ENCODE data around the gene NMRK1. TPM values are rescaled to one million over a fixed set of nuclear protein-coding genes. Genes with fewer than 3 reads are reported as not detected.

NMRK1 gene
- total RNA-seq, 1 donor from 2014 or later = 6.6 TPM

DNA sequence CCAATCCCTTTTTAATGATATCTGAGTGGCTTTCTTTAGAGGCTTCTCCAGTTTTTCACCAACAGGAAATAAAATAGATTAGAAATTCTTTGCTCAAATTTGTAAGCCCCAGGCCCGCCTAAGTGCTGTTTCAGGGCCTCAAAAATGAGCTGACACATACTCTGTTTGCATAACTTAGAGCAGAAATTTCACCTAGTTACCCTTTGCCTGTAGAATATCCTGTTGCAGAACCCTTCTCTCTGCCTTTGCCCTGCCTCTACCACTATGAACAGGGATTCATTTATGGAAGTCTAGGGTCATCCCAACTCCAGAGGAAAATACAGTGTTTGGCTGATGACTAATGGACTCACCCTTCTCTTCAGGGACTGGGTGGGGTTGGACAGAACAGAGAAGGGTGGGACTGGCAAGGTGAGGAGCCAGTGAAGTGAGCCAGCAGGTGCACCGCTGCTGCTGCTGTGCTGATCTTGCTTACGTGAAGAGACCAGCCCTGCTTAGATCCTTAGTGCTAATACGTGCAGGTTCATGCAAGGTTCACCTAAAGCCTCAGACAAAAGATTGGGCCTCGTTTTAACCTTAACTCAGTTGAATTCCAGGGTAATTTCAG, 23.2 kb upstream of the NMRK1 start:
- DNase-seq = no peak
- Mint-ChIP-seq H3K27me3 (no peaks in the 10 kb centered on the region), H3K9me3 (no peaks in the 10 kb centered on the region), H3K27ac (no peak overlapping the region), H3K4me3 (no peak overlapping the region), H3K36me3 (ENCODE audit: low read depth) (peaks cover 11% of the 10 kb centered on the region), H3K4me1 (peaks cover 25% of the 10 kb centered on the region)
- intact Hi-C loops (cut with micrococcal nuclease) = no loop called here

DNA sequence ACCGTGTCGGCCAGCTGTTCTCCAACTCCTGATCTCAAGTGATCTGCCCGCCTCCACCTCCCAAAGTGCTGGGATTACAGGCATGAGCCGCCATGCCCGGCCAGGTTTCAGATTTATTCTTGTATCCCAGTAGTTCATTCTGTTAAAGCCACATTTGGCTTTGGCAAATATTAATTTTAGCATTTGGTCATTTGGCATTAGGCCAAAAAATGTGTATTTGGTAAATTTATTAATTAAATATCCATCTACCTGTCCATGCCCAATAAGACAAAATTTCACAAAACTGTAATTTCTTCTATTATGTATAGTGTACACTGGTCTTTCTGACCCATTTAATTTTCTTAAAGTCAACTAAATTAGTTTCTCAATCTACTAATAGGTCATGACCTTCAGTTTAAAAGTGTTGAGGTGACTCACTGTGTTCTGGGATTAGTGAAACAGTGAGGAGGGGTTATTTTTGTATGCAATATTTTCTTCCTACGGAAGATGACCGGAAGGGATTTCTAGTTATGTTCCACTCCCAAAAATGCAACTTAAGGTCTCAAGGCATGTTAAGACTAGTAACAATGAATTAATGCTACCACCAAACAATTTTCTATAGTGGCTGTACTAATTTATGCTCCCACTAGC, 21.4 kb upstream of the NMRK1 start:
- intact Hi-C loops (cut with micrococcal nuclease) = no loop called here
- Mint-ChIP-seq H3K4me3 (no peak overlapping the region), H3K27ac (no peak overlapping the region), H3K9me3 (no peaks in the 10 kb centered on the region), H3K27me3 (no peaks in the 10 kb centered on the region), H3K36me3 (ENCODE audit: low read depth) (peaks cover 18% of the 10 kb centered on the region), H3K4me1 (peaks cover 36% of the 10 kb centered on the region)
- DNase-seq = no peak

DNA sequence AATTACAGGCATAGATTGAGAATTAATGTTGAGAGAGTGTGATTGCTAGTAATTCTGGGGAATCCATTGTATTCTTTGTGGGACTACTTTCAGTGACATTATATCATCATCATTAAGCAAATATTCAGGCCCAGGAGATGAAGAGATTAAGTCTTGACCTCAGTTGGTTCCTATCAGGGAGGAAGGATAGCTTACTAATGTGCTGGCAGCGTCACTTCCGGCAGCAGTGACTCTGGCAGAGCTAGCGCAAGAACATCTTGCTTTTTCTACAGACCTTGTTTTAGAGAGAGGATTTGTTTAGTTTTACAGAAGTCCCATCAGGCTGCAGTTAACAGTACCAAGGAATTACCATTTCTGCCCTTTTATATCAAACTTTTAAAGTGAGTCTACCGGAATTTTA, 20.6 kb upstream of the NMRK1 start:
- Mint-ChIP-seq H3K36me3 (ENCODE audit: low read depth) (peaks cover 15% of the 10 kb centered on the region), H3K9me3 (no peaks in the 10 kb centered on the region), H3K27me3 (no peaks in the 10 kb centered on the region), H3K4me1 (peaks cover 33% of the 10 kb centered on the region), H3K27ac (peak overlapping the region; percentile 42), H3K4me3 (no peak overlapping the region)
- intact Hi-C loops (cut with micrococcal nuclease) = no loop called here
- no peak for DNase-seq

DNA sequence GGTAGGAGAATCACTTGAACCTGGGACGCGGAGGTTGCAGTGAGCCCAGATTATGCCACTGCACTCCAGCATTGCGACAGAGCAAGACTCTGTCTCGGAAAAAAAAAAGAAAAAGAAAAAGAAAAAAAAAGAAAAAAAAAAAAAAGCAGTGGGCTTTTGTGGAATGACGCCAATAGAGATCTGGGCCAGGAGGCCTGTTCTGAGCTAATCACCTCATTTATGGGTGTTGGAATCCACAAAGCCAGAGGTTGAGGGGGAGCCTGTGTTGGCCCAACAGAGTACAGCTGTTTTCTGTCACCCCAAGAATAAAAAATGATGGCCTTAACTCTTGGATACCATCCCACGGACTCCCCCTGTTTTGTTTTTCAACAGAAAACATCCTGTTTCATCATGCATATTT, 18.9 kb upstream of the NMRK1 start:
- no peaks in the 10 kb centered on the region for H3K9me3 Mint-ChIP-seq
- no peak overlapping the region for H3K27ac Mint-ChIP-seq
- H3K4me1 Mint-ChIP-seq = peaks cover 31% of the 10 kb centered on the region
- H3K36me3 Mint-ChIP-seq (ENCODE audit: low read depth) = peaks cover 19% of the 10 kb centered on the region
- DNase-seq = no peak
- intact Hi-C loops (cut with micrococcal nuclease) = no loop called here
- H3K4me3 Mint-ChIP-seq = no peak overlapping the region
- no peaks in the 10 kb centered on the region for H3K27me3 Mint-ChIP-seq

DNA sequence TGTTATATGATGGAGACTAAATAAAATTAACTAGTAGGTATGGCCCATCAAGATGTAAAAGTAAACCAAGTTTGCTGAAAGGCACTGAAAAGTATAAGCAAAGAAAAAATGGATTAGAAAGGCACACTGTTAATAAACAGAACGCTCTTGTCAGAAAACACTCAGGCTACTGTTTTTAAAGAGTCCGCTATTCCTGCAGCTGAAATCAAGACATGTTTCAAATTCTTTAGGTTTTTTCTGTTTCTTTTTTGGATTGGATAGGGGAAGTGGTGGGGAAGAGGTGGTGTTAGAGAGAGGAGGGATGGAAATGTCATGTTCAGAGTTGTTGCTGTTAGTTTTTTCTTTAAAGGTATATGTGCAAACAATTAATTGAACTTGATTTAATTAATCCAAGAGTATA, 17.9 kb upstream of the NMRK1 start:
- H3K4me1 Mint-ChIP-seq = peaks cover 30% of the 10 kb centered on the region
- no peak for DNase-seq
- intact Hi-C loops (cut with micrococcal nuclease) = no loop called here
- no peaks in the 10 kb centered on the region for H3K27me3 Mint-ChIP-seq
- peaks cover 23% of the 10 kb centered on the region for H3K36me3 Mint-ChIP-seq (ENCODE audit: low read depth)
- no peaks in the 10 kb centered on the region for H3K9me3 Mint-ChIP-seq
- H3K27ac Mint-ChIP-seq = no peak overlapping the region
- no peak overlapping the region for H3K4me3 Mint-ChIP-seq

DNA sequence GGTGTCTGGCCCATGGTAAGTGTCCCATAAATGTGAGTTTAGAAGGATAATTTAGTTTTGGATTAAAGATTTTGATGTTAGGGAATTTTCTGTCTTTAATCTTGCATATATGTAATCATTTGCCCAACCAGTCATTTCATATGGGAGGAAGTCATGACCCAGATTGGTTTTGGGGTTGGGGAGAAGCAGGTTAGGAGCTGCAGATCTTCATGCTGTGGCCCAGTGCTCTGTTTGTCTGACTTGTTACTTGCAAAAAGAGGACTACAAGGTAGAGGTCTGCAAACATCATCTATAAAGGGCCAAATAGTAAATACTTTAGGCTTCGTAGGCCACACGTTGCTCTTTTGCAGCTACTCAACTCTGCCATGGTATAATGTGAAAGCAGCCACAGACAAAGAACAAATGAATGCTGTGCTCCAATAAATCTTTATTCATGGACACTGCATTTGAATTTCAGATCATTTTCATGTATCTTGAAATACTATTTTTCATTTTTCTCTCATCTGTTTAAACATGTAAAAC, 17.1 kb upstream of the NMRK1 start:
- Mint-ChIP-seq H3K27me3 (no peaks in the 10 kb centered on the region), H3K9me3 (no peaks in the 10 kb centered on the region), H3K4me3 (no peak overlapping the region), H3K4me1 (peaks cover 27% of the 10 kb centered on the region), H3K27ac (no peak overlapping the region), H3K36me3 (ENCODE audit: low read depth) (peaks cover 23% of the 10 kb centered on the region)
- intact Hi-C loops (cut with micrococcal nuclease) = no loop called here
- DNase-seq = no peak

DNA sequence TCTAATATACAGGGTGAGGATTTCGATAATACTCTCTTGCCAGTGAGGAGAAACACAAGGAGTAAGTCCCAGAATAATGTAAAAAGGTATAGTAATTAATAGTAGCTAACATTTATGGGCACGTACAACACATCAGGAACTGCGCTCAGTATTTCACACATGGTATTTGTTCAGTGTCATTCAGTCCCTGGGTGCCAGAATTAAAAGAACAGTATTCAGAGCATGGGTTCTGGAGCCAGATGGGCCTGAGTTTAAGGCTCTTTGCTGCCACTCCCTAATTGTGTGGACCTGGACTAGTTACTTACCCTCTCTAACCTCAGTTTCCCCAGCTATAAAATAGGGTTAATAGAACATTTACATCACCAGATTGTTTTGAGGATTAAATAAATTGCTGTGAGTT, 16.7 kb upstream of the NMRK1 start:
- intact Hi-C loops (cut with micrococcal nuclease) = no loop called here
- Mint-ChIP-seq H3K27ac (no peak overlapping the region), H3K4me1 (peaks cover 27% of the 10 kb centered on the region)

DNA sequence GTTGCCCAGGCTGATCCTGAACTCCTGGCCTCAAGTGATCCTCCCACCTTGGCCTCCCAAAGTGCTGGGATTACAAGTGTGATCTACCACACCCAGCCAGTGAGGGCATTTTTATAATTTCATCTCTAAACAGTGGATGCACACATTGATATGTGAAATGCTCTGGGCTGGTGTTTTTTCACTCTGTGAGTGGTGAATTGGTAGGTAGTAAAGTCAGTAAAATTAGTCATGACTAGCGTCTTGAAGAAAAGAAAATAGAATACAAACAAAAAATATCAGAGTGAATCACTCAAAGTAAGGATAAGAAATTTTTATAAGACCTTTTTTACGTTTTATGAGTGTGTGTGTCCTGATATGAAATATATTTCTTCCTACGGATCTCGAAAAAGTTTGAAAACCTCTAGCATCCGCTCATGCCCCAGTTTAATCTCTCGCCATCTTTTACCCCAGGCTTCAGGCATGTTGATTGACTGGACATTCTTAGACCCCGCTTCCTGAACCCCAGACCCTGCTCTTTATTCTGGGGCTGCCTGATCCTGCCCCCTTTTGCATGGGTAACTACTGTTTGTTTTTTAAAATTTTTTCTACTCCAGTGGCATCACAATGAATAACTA, 14.3 kb upstream of the NMRK1 start:
- intact Hi-C loops (cut with micrococcal nuclease) = no loop called here
- Mint-ChIP-seq H3K4me3 (no peak overlapping the region), H3K9me3 (no peaks in the 10 kb centered on the region), H3K4me1 (peaks cover 21% of the 10 kb centered on the region), H3K27me3 (no peaks in the 10 kb centered on the region), H3K36me3 (ENCODE audit: low read depth) (peaks cover 19% of the 10 kb centered on the region), H3K27ac (no peak overlapping the region)
- no peak for DNase-seq

More for the DNA sequence above, 16.7 kb upstream of the NMRK1 start:
- no peak overlapping the region for H3K4me3 Mint-ChIP-seq
- no peaks in the 10 kb centered on the region for H3K9me3 Mint-ChIP-seq
- H3K27me3 Mint-ChIP-seq = no peaks in the 10 kb centered on the region
- H3K36me3 Mint-ChIP-seq (ENCODE audit: low read depth) = peaks cover 23% of the 10 kb centered on the region
- DNase-seq = no peak

DNA sequence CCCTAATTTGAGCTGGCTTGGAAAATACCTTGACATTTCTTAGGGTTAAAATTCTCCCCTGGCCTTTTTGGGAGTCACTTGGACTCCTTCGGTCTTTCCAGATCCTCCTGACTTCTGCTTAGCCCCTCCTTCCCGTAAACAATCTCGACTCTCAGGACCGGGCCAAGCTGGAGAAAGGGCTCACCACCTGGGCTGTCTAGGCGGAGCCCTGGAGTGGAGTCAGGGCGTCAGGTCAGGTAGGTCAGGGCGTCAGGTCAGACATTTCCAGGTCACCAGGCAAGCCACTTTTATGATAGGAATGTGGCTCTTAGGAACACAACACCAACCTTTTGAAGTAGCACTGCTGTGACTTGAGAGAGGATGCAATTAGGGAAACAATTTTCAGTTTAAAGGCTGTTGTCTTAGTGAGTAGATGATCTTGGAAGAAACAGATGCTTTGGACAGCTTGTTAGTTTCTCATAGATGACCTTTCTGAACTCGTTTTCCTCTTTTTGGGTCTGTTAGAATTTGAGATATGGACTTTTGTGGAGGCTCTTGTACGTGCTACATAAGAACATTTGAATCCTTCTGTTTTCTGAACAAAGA, 13.1 kb upstream of the NMRK1 start:
- H3K27me3 Mint-ChIP-seq = no peaks in the 10 kb centered on the region
- DNase-seq = no peak
- H3K36me3 Mint-ChIP-seq (ENCODE audit: low read depth) = peaks cover 21% of the 10 kb centered on the region
- no peak overlapping the region for H3K27ac Mint-ChIP-seq
- no peak overlapping the region for H3K4me3 Mint-ChIP-seq
- peaks cover 23% of the 10 kb centered on the region for H3K4me1 Mint-ChIP-seq
- intact Hi-C loops (cut with micrococcal nuclease) = no loop called here
- no peaks in the 10 kb centered on the region for H3K9me3 Mint-ChIP-seq

DNA sequence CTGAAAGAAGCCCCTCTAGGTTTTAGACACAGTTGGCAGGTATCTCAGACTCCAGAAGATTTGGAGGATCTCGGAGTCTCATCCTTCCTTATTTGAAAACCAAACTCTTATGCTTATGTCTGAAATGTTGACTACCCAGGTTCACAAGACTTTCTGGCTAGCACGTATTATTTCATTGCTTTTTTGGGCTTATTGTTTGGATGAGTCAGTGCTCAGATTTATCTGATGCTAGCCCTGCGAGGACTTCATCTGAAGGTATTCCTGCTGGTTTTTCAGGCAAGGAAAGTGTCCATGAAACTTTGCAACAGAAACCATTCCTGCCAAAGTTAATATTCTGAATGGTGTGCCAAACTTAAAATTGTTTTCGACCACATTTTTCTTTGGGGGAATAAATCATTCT, 8.8 kb upstream of the NMRK1 start:
- peaks cover 15% of the 10 kb centered on the region for H3K36me3 Mint-ChIP-seq (ENCODE audit: low read depth)
- H3K4me1 Mint-ChIP-seq = peaks cover 29% of the 10 kb centered on the region
- no peak overlapping the region for H3K4me3 Mint-ChIP-seq
- no peak overlapping the region for H3K27ac Mint-ChIP-seq
- no peaks in the 10 kb centered on the region for H3K9me3 Mint-ChIP-seq
- H3K27me3 Mint-ChIP-seq = no peaks in the 10 kb centered on the region
- DNase-seq = no peak
- intact Hi-C loops (cut with micrococcal nuclease) = no loop called here

DNA sequence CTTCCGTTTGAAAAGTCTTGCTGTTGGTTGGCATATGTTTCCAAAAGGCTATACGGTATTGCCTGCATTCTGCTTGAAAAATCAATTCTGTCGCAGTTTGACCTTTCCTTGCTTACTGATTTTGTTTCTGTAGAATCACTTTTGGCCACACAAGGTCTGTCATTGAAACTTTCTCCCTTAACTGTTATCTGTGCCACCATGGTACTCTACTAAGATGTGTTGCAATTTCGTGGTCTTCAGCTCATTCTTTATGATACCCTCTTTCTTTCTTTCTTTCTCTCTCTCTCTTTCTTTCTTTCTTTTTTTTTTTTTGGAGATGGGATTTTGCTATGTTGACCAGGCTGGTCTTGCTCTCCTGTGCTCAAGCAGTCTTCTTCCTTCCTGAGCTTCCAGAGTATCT, 4.8 kb upstream of the NMRK1 start:
- no peaks in the 10 kb centered on the region for H3K9me3 Mint-ChIP-seq
- intact Hi-C loops (cut with micrococcal nuclease) = no loop called here
- DNase-seq = no peak
- no peak overlapping the region for H3K4me3 Mint-ChIP-seq
- no peaks in the 10 kb centered on the region for H3K27me3 Mint-ChIP-seq
- peaks cover 52% of the 10 kb centered on the region for H3K4me1 Mint-ChIP-seq
- H3K27ac Mint-ChIP-seq = no peak overlapping the region
- peaks cover 23% of the 10 kb centered on the region for H3K36me3 Mint-ChIP-seq (ENCODE audit: low read depth)

DNA sequence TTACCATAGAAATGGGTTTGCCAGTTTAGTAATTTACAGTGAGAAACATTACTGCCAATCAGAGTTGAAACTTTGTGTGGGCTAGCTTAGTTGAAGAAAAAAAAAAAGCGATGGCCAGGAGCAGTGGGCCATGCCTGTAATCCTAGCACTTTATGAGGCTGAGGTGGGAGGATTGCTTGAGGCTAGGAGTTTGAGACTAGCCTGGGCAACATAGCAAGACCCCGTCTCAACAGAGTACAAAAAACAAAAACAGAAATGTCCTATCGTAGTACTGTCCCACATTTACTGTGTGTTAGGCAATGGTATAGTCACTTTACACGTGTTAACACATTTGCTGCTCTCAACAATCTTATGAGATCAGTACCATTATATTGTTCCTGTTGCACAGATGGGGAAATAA, 2.6 kb upstream of the NMRK1 start:
- H3K36me3 Mint-ChIP-seq (ENCODE audit: low read depth) = peaks cover 19% of the 10 kb centered on the region
- DNase-seq = no peak
- H3K9me3 Mint-ChIP-seq = no peaks in the 10 kb centered on the region
- intact Hi-C loops (cut with micrococcal nuclease) = no loop called here
- peak overlapping the region; percentile 41 for H3K4me3 Mint-ChIP-seq
- no peaks in the 10 kb centered on the region for H3K27me3 Mint-ChIP-seq
- H3K4me1 Mint-ChIP-seq = peaks cover 61% of the 10 kb centered on the region
- H3K27ac Mint-ChIP-seq = no peak overlapping the region

DNA sequence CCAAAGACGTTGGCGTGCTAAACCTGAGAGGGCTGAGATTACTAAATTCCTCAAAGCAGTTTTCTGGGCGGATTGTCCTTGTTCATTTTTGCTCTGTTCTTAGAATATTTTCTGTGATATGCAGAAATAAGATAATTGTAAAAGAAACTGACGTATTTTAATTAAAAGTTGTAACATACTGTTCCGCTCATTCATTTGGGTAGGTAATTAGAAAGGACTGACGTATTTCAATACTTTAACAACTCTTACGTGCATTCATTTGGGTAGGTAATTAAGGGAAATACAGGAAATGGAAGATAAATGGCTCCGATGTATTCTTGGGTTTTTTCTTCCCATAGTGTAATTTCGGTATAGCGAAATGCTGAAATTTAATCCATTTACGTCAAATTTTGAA, 1.4 kb upstream of the NMRK1 start:
- H3K27me3 Mint-ChIP-seq = no peaks in the 10 kb centered on the region
- DNase-seq = no peak
- no peaks in the 10 kb centered on the region for H3K9me3 Mint-ChIP-seq
- intact Hi-C loops (cut with micrococcal nuclease) = loop anchor here (1.0 to 10.0 kb wide), 9 partner anchors 19 to 1957 kb away; partner anchors contain the start of genes ANXA1, PCSK5 and RFK
- peaks cover 19% of the 10 kb centered on the region for H3K36me3 Mint-ChIP-seq (ENCODE audit: low read depth)
- H3K4me3 Mint-ChIP-seq = peak overlapping the region; percentile 92
- peaks cover 61% of the 10 kb centered on the region for H3K4me1 Mint-ChIP-seq
- peak overlapping the region; percentile 91 for H3K27ac Mint-ChIP-seq
